GM19467 (cell line): Measurements from ENCODE around the gene SGMS1.
A peak's percentile ranks its signal among the peaks of the same experiment; 100 is the strongest.
"Not testable (repeated sequence)": the region's sequence is repeated elsewhere in the genome, so short reads cannot be mapped to it uniquely, and the experiment has no call there.

Experiments used
- ATAC-seq: cut with Tn5 transposase; IDR thresholded peaks from one replicate; pipeline ENCODE4 v1.9.1; 2021; ENCODE audit warnings: mild to moderate bottlenecking, moderate library complexity; ENCODE audit not compliant: unreplicated experiment

SGMS1 gene

DNA sequence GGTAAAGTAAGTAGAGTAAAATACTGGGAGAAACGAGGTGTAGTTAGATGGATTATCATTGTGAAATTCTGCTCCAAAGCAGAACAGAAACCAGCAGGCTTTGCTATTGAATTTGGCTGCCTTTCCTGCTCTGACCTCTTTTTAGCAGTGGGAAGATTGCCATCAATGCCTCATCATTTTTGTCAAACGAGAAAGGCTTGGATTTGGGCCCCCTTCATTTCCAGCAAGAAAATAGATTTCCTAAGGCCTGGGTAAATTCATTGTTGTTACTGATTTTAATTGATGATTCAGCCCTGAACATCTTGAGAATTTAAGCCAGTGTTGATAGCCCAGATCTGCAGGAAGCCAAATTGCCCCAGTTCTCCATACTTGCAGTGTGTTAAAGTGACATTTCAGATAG lies 337.2 kb downstream of the SGMS1 start:
- no peak for ATAC-seq

DNA sequence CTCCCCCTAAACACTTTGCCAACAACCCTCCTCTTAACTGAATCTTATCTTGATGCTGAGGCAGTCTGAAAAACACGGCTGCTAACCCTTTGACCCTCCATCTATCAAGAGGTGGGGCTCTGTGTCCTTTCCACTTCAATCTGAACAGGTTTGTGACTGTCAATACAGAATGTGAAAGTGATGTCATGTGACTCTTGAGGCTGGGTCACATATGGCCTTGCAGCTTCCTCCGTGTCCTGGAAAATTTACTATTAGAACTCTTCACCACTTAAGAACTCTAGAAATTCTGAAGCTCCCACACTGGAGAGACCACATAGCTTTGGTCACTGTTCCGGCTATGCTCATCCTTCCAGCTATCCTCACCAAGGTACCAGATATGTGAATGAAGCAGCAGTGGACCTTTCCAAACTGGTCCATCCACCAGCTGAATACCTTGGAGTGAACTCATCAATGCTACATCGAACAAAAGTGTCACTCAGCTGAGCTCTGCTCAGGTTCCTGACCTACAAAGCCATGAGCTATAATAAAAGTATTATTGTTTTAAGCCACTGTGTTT lies 341.7 kb downstream of the SGMS1 start:
- ATAC-seq = no peak

DNA sequence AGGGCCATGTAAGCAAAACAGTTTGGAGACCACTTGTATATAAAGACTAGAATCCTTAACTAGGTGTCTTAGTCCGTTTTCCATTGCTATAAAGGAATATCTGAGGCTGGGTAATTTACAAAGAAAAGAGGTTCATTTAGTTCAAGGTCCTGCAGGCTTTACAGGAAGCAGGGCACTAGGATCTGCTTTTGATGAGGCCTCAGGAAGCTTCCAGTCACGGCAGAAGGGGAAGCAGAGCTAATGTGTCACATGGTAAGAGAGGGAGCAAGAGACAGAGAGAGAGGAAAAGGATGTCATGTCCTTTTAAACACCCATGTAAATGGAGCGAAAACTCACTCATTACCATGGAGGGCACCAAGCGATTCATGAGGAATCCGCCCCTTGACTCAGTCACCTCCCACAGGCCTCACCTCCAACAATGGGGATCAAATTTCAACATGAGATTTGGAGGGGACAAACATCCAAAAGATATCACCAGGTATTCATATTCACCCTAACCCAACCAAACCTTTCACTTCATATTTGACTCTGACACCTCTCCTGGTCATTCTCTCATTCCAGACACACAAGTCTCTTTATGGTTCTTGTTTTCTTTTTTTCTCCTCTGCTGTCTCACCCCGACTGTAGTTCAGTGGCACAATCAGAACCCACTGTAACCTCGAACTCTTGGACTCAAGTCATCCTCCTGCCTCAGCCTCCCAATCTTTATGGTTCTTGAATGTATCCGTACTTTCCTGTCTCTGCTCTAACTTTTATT lies 342.4 kb downstream of the SGMS1 start:
- no peak for ATAC-seq

DNA sequence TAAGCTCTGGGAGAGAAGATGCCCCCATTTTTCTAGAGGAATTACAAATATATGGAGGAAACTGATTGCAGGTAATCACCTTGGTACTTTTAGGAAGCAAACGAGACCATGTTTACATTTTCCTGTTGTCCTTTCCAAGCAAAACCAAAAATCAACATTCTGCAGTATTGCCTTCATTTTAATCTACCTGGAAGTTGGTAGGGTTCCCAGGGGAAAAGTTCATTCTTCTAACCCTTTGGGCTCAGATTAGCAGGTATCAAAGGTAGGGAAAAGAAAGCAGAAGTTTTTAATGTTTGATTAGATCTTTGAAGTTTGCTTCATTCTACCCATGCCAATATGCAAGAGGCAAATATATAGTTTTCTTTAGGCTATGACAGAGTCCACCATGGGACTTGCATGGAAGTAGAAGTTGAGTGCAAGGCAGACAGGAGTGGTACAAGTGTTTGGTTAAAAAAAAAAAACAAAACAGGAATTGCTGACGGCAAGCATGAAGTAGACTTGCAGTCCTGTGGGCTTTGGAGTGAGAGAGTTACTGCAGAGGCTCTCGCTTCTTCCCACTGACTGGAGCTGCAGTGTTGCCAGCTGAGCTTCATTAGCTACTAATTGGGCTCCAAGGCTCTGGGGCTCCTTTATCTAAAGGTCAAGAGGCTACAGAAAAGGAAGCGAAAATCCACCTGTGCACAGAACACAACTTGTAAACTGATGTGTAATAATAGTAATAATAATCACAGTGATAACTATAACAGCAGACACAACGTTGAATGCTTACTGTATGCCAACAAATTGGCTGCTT lies 343.5 kb downstream of the SGMS1 start:
- ATAC-seq = no peak

DNA sequence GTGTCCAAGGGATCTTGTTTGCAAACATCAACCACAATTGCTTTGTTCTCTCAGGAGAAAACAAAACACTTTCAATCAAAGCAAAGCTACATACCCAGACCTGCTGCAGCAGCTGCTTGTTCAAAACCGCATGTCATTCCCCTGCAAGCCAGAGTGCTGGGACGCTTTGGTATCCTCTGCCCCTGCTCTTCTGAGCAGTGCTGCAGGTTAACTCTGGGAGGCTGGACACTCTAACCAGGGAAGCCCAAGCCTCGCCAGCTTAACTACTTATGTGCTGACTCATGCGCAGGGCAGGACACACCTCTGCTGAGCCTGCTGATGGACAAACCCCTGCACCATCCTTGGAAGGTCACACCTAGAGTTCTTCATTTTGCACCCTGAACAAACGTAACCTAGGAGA lies 344.3 kb downstream of the SGMS1 start:
- ATAC-seq = no peak

DNA sequence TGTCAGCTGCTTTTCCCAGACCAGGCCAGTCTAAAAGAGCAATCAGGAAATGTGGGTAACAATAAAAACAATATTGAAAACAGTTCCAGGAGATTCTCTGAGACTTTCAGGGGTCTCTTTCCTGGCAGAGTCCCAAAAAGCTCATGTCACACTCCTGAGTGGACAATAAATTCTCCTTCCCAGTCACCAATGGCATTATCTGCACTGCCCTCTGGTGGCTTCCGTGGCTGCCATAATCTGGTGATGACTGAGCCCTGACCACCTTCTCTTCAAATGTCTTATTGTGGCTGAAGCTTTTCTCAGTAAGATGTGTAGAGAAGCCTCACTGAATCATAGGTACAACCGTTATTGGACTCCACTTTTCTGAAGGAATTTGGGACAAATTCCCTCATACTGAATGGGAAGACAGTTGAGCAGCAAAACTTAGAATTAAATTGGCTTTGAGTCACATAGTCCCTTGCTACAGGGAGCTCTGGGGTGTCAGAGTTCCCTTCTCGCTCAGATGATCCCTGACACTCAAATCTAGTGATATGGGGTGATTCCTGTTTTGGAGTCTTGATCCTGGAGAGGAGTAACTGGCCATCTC lies 348.0 kb downstream of the SGMS1 start:
- ATAC-seq = no peak

DNA sequence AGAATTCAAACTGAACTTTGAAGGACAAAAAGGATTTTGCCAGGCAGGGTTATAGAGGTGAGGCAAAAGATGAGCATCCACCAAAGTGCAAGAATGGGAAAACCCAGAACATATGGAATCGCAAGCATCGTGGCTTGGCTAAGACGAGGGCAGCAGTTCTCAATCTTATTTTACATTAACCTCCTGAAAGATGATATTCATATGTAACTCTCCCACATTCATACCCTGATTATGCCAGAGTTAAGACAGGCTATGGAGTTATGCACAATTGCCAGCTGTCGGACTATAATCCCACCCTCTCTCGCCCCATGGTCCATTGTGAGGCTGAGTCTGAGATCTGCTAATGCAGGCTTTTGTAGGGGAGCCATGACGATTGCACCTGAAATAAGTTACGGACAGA lies 351.2 kb downstream of the SGMS1 start:
- no peak for ATAC-seq

DNA sequence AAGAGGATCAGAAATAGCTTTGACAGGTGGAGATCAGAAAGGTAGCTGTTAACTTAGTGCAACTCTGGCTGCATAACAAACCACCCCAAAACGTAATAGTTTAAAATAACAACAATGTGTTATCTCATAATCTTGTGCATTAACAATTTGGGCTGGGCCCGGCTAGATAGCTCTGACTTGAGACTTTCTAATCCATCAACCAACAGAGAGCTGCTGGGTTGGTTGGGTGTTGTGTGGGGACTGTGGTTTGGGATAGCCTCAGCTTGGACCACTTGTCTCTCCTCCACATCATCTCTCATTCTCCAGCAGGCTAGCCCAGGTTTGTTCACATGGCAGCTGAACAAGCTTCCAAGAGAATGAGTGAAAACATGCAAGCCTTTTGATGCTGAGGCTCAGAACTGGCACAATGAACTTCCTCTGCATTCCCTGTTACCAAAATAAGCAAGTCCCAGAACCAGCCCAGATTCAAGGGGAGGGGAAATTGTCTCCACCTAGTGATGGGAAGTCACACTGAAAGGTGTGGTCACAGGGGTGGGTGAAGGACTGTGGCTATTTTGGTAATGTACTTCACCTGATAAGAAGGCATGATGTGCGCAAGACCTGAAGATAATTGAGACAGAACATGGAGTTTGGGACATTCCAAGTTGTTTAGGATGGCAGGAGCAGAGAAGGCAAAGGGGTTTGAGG lies 352.0 kb downstream of the SGMS1 start:
- no peak for ATAC-seq

DNA sequence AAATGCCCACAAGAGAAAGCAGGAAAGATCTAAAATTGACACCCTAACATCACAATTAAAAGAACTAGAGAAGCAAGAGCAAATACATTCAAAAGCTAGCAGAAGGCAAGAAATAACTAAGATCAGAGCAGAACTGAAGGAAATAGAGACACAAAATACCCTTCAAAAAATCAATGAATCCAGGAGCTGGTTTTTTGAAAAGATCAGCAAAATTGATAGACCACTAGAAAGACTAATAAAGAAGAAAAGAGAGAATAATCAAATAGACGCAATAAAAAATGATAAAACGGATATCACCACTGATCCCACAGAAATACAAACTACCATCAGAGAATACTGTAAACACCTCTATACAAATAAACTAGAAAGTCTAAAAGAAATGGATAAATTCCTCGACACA lies 355.9 kb downstream of the SGMS1 start:
- not testable (repeated sequence) for ATAC-seq

DNA sequence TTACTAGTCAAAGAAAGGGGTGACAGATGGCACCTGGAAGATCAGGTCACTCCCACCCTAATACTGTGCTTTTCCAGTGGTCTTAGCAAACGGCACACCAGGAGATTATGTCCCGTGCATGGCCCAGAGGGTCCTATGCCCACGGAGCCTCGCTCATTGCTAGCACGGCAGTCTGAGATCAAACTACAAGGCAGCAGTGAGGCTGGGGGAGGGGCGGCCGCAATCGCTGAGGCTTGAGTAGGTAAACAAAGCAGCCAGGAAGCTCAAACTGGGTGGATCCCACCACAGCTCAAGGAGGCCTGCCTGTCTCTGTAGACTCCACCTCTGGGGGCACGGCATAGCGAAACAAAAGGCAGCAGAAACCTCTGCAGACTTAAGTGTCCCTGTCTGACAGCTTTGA lies 361.1 kb downstream of the SGMS1 start:
- not testable (repeated sequence) for ATAC-seq

DNA sequence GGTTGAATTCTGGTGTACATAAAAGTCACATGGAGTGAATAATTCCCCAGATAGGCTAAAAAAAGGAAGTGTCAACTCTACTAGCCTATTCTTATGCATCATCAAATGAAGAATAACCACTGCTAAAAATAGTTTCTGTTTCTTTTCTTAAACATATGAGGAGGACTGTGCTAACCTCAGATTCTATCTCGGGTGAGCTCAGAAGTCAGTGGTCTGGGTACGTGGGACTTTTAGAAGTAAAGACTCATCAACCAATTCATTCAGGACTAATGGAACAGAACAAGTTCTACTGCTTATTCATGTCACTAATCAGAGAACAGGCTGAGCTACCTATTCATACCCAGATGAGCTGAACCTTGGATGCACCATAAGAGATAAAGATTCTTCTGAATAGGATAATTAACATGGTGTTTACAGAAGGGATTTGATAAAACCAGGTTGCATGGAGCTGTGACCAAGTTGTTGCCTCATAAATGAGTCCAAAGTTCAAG lies 362.9 kb downstream of the SGMS1 start:
- peak; percentile 99 for ATAC-seq
